ENCODE results near the gene KRT85.
"Not testable (repeated sequence)": the region's sequence is repeated elsewhere in the genome, so short reads cannot be mapped to it uniquely, and the experiment has no call there.

The KRT85 gene

DNA sequence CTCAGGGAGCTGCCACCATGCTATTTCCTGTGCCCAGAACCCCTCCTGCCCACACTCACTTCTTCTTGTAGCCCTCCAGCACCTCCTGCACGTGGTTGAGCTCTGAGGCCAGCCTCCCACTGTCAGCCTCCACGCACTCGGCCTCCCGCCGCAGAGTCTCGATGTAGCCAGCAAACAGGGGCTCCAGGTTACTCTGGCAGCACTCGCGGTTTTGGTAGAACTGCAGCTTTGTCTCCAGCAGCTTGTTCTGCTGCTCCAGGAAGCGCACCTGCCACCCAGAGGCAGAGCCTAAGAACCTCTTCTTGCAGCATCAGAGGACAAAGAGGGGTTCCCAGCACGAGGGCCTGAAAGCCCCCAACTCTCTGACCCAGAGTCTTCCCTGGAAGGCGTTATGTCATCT lies 48.2 kb downstream of the KRT85 start:
- H3K27ac ChIP-seq, result no peak overlapping the region
- TF ChIP-seq, protein P1, sequence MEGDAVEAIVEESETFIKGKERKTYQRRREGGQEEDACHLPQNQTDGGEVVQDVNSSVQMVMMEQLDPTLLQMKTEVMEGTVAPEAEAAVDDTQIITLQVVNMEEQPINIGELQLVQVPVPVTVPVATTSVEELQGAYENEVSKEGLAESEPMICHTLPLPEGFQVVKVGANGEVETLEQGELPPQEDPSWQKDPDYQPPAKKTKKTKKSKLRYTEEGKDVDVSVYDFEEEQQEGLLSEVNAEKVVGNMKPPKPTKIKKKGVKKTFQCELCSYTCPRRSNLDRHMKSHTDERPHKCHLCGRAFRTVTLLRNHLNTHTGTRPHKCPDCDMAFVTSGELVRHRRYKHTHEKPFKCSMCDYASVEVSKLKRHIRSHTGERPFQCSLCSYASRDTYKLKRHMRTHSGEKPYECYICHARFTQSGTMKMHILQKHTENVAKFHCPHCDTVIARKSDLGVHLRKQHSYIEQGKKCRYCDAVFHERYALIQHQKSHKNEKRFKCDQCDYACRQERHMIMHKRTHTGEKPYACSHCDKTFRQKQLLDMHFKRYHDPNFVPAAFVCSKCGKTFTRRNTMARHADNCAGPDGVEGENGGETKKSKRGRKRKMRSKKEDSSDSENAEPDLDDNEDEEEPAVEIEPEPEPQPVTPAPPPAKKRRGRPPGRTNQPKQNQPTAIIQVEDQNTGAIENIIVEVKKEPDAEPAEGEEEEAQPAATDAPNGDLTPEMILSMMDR (conservative IDR thresholded peaks at IDR 0.05), result peak; percentile 58; the same call in 1 of the 2 replicates

DNA sequence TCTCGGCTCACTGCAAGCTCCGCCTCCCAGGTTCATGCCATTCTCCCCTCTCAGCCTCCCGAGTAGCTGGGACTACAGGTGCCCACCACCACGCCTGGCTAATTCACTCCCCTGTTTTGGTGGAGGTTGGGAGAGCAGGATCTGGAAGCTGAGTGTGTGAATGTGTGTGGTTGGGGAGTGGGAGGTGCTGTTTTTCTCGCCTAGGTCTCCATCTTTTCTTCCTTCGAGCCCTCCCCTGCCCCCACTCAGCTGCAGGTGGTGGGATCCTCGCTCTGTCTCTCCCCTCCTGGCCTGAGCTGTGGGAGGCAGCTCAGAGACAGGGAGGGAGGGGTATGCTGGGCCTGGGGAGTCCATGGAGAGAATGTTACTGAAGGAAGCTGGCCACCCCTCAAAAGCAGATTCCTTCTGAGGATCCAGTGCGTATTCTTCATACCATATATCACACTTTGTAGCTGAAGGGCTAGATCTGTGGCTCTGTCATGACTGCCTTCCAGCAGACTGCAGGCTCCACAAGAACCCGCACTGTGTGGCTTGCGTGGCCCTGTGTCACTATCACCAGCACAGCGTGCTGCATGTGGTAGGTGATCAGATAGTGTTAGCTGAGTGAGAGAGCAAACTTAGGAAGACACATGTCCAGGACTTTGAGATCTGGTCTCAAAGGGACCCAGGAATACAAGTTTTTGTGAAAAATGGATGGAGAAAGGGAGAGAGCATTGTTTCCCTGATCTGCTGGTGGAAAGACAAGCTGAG lies 48.9 kb downstream of the KRT85 start:
- no peak overlapping the region for H3K27ac ChIP-seq
- TF ChIP-seq, protein P1 (conservative IDR thresholded peaks at IDR 0.05), result no peak

DNA sequence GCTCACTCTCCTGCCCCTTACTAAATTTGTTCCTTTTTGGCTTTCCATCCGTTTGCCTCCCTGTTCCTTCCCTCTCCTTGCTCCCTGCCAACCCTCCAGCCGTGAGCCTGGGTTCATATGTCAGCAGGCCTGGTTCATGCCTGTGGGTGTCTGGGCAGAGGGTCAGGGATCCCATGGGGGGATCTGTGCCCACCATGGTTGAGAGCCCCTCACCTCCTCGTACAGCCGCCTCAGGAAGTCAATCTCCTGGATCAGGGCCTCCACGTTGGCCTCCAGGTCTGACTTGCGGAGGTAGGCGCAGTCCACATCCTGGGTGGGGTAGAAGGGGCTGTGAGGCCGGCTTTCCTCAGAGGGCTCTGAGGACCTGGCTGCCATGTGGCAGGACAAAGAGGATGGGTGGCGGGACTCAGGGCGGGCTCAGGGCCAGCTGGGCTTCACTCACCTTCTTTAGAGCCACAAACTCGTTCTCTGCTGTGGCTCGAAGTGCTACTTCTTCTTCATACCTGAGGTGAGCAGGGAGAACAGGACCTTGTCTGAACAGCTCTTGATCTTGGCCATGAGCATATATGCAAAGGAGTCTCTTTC lies 49.7 kb downstream of the KRT85 start:
- TF ChIP-seq, protein P1 (conservative IDR thresholded peaks at IDR 0.05), result no peak

DNA sequence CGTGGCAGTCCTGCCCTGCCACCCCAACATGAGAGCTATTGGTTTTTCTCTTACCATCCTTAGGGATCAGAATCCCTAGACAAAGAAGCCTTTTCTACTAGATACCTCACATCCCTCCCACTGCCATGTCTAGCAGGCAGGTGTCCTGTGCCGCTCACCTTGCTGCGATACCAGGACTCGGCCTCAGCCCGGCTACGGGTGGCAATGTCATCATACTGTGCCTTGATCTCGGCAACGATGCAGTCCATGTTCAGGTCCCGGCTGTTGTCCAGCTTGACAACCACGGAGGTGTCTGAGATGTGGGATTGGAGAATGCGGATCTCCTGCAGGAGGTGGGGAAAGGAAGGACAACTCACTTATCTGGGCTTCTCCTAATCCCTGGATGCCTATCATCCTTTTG lies 50.6 kb downstream of the KRT85 start:
- TF ChIP-seq, protein P1 (conservative IDR thresholded peaks at IDR 0.05), result no peak
- H3K27ac ChIP-seq, result no peak overlapping the region

More for the DNA sequence above, 49.7 kb downstream of the KRT85 start:
- no peak overlapping the region for H3K27ac ChIP-seq

DNA sequence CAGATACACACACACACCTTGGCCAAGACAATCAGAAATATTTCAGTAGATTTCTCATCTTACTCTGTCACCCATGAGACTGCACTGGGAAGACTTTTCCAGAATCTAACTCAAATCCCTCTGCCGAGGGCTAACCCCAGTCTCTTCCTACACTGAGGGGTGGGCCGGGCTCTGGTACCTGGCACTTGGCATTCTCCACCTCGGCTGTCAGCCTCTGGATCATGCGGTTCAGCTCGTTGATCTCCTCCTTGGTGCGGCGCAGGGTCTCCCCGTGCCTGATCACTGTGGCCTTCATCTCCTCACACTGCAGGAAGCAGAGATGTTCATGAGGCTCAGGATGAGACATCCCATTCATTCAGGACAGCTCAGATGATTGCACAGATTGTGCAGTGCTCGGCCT lies 51.0 kb downstream of the KRT85 start:
- no peak overlapping the region for H3K27ac ChIP-seq
- TF ChIP-seq, protein P1 (conservative IDR thresholded peaks at IDR 0.05), result no peak

DNA sequence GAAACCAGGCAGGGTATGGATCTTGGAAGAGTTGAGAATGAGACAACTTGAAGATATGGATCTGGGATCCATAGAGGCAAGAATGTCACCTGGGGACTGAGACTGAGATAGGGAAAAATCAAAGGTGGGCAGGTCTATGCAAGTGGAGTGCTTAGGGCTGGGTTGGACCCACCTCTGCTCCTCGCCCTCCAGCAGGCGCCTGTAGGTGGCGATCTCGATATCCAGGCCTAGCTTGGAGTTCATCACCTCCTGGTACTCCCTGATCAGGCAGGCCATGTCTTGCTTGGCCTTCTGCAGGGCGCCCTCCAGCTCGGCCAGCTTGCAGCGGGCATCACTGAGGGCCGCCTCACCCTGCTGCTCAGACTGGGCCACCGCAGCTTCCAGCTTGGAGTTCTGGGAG lies 51.6 kb downstream of the KRT85 start:
- H3K27ac ChIP-seq, result not testable (repeated sequence)
- TF ChIP-seq, protein P1 (conservative IDR thresholded peaks at IDR 0.05), result peak; percentile 28

DNA sequence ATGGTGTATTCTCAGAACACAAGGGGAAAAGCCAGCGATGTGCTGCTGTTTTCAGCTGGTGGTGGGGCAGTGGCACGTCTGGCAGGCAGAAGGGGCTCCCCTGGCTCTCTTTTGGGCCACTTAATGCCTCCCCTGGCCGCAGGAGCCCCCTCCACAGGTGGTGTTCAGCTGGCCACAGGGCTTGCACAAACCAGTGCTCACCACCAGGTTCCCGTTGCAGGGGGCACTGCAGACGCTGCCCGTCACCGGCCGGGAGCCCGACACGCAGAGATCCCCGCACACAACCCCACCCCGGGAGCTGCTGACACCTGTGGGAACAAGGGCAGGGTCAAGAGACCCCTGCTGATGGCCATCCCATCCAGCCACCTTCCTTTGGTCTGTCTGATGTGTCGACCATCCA lies 52.8 kb downstream of the KRT85 start:
- TF ChIP-seq, protein P1 (conservative IDR thresholded peaks at IDR 0.05), result no peak
- no peak overlapping the region for H3K27ac ChIP-seq

All from VCaP (cell line).